Smooth muscle cell (in vitro differentiated cells): ENCODE measurements around the gene SUFU. TPM values are rescaled to one million over a fixed set of nuclear protein-coding genes. Genes with fewer than 3 reads are reported as not detected.

Source experiments
- DNase-seq: peaks from one replicate; lab custom pipeline; 2025; ENCODE audit not compliant: unreplicated experiment; lab: John Stamatoyannopoulos, UW
- H2AFZ ChIP-seq: fragments of 200-600 bp; sonication (generic); 2 replicates; pipeline ENCODE4 v1.6.0; 2016; ENCODE audit warnings: antibody characterized with exemption, low read depth, mild to moderate bottlenecking
- H3F3A ChIP-seq: fragments of 200-600 bp; sonication (generic); 2 replicates; pipeline ENCODE4 v1.6.0; 2017; ENCODE audit warnings: antibody characterized with exemption, low read depth
- H3K27ac ChIP-seq: fragments of 200-600 bp; sonication (generic); 2 replicates; pipeline ENCODE4 v1.5.1; 2016; ENCODE audit warnings: low read depth, mild to moderate bottlenecking
- H3K27me3 ChIP-seq: fragments of 200-600 bp; sonication (generic); 2 replicates; pipeline ENCODE4 v1.6.1; 2016; ENCODE audit warnings: low read depth, mild to moderate bottlenecking
- H3K36me3 ChIP-seq: fragments of 200-600 bp; sonication (generic); 2 replicates; pipeline ENCODE4 v1.5.1; 2016; ENCODE audit warnings: low read depth
- H3K4me1 ChIP-seq: fragments of 200-600 bp; sonication (generic); 2 replicates; pipeline ENCODE4 v1.5.1; 2016; ENCODE audit warnings: low read depth
- H3K4me2 ChIP-seq: fragments of 200-600 bp; sonication (generic); 2 replicates; pipeline ENCODE4 v1.6.0; 2016; ENCODE audit warnings: mild to moderate bottlenecking
- H3K4me3 ChIP-seq: fragments of 200-600 bp; sonication (generic); 2 replicates; pipeline ENCODE4 v1.5.1; 2016; ENCODE audit warnings: mild to moderate bottlenecking
- H3K79me2 ChIP-seq: fragments of 200-600 bp; sonication (generic); 2 replicates; pipeline ENCODE4 v1.6.0; 2016; ENCODE audit warnings: low read depth, mild to moderate bottlenecking
- H3K9ac ChIP-seq: fragments of 200-600 bp; sonication (generic); 2 replicates; pipeline ENCODE4 v1.6.0; 2016; ENCODE audit warnings: low read depth
- H3K9me3 ChIP-seq: fragments of 200-600 bp; sonication (generic); replicated peaks from 2 replicates; pipeline ENCODE4 v1.5.1; 2016; ENCODE audit warnings: low read depth
- H4K20me1 ChIP-seq: fragments of 200-600 bp; sonication (generic); 2 replicates; pipeline ENCODE4 v1.6.0; 2016; ENCODE audit warnings: low read depth
- WGBS: methylation state at CpG from one replicate; pipeline ENCODE4 v1.1.7; 2016; ENCODE audit warnings: low lambda C conversion rate; 5-methylcytosine and 5-hydroxymethylcytosine counted together
- polyA plus RNA-seq: library from polyadenylated mRNA; unstranded; fragments of >200 nt; fragmentation: Nextera tagmentation; extraction: Ambion mirVana; gene quantifications from 2 replicates; pipeline ENCODE4 v1.2.1, GENCODE V29; 2016
- total RNA-seq: library from RNA; depleted of rRNA; stranded (reverse); fragments of >200 nt; gene quantifications from 2 replicates; pipeline ENCODE4 v1.2.3, GENCODE V29; 2014
- TF ChIP-seq, protein P1 (sequence below): fragments of 200-600 bp; sonication (generic); IDR thresholded peaks from 2 replicates; pipeline ENCODE4 v1.5.1; 2017; ENCODE audit warnings: borderline replicate concordance, mild to moderate bottlenecking, antibody characterized with exemption; ENCODE audit not compliant: insufficient read depth, poor library complexity, severe bottlenecking

The SUFU gene
- total and polyA plus RNA-seq, 2 experiments from 2014 or later = 8.5 to 17.2 TPM

DNA sequence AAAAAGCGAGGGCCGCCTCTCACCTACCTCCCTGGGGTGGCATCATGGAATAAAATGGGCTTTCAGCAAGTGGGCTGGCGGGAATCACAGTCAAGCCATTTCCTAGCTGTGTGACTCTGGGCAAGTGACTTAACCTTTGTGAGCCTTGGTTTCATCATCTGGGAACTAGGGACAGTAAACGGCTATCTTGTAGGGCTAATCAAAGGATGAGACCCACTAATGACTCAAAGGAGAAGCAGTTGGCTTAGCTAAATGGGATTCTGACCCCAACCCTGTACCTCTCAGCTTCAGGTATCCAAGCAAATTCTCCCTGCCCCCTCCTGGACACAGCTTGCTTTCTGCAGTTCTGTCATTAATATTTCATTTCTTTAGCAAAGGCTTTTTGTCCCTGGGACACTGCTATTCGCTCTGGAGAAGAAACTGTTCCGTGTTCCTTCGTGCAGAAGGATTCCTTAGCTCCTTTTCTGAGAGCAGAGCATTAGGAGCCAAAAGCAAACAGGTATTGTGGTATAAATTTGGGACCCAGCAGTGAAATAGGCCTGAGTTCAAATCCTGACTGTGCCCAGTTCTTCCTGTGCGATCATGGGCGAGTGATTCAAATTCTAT is 166.4 kb downstream of the SUFU start:
- Histone ChIP-seq H3K4me3 (no peak overlapping the region), H3K4me1 (peaks cover 38% of the 10 kb centered on the region), H2AFZ (no peak overlapping the region), H3K27ac (peak overlapping the region; percentile 79), H3F3A (peaks cover 14% of the 10 kb centered on the region), H4K20me1 (no peaks in the 10 kb centered on the region), H3K79me2 (no peaks in the 10 kb centered on the region), H3K4me2 (peak overlapping the region; percentile 76), H3K9me3 (no peaks in the 10 kb centered on the region), H3K9ac (no peak overlapping the region), H3K27me3 (no peaks in the 10 kb centered on the region), H3K36me3 (no peaks in the 10 kb centered on the region)
- no peak for DNase-seq
- WGBS = 77% methylated on average over 9 of the region's 9 CpGs
- TF ChIP-seq, protein P1, sequence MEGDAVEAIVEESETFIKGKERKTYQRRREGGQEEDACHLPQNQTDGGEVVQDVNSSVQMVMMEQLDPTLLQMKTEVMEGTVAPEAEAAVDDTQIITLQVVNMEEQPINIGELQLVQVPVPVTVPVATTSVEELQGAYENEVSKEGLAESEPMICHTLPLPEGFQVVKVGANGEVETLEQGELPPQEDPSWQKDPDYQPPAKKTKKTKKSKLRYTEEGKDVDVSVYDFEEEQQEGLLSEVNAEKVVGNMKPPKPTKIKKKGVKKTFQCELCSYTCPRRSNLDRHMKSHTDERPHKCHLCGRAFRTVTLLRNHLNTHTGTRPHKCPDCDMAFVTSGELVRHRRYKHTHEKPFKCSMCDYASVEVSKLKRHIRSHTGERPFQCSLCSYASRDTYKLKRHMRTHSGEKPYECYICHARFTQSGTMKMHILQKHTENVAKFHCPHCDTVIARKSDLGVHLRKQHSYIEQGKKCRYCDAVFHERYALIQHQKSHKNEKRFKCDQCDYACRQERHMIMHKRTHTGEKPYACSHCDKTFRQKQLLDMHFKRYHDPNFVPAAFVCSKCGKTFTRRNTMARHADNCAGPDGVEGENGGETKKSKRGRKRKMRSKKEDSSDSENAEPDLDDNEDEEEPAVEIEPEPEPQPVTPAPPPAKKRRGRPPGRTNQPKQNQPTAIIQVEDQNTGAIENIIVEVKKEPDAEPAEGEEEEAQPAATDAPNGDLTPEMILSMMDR = no peak

DNA sequence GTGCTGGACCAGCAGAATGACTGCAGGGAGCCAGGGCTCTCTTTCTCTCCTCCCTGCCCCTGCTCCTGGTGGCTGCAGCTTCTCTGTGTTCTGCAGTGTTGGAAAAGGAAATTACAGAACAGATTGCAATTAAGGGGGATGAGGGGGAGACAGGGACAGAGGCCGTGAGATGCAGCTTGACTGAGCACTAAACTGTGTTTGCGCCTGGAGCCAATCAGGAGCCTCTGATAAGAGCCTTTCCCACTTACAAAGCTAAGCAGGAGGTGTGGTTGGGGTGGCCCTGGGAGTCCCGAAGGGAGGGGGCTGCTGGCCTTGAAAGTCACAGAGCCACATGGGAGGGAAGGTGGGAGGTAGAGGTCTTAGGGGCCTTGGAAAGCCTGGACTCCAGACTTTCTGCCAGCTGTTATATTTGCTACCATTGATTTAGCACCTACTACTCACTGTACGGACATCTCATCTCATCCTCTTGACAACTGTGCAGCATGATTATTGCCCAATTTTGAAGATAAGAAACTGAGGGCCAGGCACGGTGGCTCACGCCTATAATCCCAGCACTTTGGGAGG is 167.2 kb downstream of the SUFU start:
- Histone ChIP-seq H3K36me3 (no peaks in the 10 kb centered on the region), H3F3A (peaks cover 22% of the 10 kb centered on the region), H3K9ac (no peak overlapping the region), H3K4me1 (peaks cover 46% of the 10 kb centered on the region), H3K27me3 (no peaks in the 10 kb centered on the region), H2AFZ (no peak overlapping the region), H3K79me2 (no peaks in the 10 kb centered on the region), H3K4me2 (peak overlapping the region; percentile 50), H3K9me3 (no peaks in the 10 kb centered on the region), H3K27ac (peak overlapping the region; percentile 79), H4K20me1 (no peaks in the 10 kb centered on the region), H3K4me3 (no peak overlapping the region)
- TF ChIP-seq, protein P1 = no peak
- 28% methylated on average over 6 of the region's 6 CpGs for WGBS
- no peak for DNase-seq

DNA sequence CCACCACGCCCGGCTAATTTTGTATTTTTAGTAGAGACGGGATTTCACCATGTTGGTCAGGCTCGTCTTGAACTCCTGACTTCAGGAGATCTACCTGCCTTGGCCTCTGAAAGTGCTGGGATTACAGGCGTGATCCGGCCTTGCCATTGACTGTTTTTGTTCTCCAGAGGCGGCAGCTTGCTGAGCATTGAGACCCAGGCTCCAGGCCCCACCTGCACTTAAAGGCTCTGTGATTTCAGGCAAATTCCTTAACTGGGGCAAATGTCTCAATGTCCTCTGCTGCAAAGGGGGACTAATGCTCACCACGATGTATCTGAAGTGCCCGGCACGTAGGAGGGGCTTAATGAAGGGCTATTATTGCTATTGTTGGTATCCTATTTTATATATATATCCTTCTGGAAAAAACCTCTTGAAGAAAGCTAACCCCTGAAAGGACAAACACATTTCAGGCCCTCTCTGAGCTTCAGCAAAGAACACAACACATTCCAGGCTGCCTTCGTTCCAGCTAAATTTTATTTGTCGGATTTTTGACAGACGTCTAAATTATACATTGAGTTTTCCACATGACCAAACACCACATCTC is 169.6 kb downstream of the SUFU start:
- Histone ChIP-seq H3K27ac (peak overlapping the region; percentile 94), H4K20me1 (no peaks in the 10 kb centered on the region), H3K4me3 (no peak overlapping the region), H3K9me3 (no peaks in the 10 kb centered on the region), H3K4me2 (peak overlapping the region; percentile 80), H3K4me1 (peaks cover 67% of the 10 kb centered on the region), H2AFZ (no peak overlapping the region), H3K36me3 (no peaks in the 10 kb centered on the region), H3K79me2 (no peaks in the 10 kb centered on the region), H3F3A (peaks cover 38% of the 10 kb centered on the region), H3K9ac (peak overlapping the region; percentile 33), H3K27me3 (no peaks in the 10 kb centered on the region)
- TF ChIP-seq, protein P1 = no peak
- DNase-seq = no peak
- WGBS = 76% methylated on average over 13 of the region's 13 CpGs
